ENCODE measurements around the gene CYTL1. TPM values are rescaled to one million over a fixed set of nuclear protein-coding genes. Genes with fewer than 3 reads are reported as not detected.
A peak's percentile ranks its signal among the peaks of the same experiment; 100 is the strongest.

The CYTL1 gene
- total and polyA plus RNA-seq, 2 of the 4 experiments (the other 2 are of a cell fraction) = 1.3 to 7.4 TPM

DNA sequence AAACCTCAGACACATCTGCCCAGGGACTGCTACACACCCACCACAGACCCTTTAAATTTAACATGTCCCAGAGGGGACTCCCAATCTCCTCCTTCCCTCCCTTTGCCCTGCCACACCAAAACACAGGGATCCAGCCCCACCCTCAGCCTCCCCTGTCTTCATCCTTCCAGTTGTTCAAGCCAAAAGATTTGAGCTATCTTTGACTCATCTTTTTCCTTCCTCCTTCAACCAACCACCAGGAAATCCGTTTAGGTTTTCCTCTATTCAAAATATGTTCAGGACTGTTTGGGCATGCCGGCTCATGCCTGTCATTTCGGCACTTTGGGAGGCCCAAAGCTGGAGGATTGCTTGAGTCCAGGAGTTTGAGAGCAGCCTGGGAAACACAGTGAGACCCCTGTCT lies 25.1 kb upstream of the CYTL1 start (continued):
- TF ChIP-seq FOS (IDR thresholded peaks at IDR 0.05; ENCODE audit: low read depth, low read length) (no peak), MXI1 (IDR thresholded peaks at IDR 0.05; ENCODE audit: borderline replicate concordance, low read depth, low read length) (no peak)

DNA sequence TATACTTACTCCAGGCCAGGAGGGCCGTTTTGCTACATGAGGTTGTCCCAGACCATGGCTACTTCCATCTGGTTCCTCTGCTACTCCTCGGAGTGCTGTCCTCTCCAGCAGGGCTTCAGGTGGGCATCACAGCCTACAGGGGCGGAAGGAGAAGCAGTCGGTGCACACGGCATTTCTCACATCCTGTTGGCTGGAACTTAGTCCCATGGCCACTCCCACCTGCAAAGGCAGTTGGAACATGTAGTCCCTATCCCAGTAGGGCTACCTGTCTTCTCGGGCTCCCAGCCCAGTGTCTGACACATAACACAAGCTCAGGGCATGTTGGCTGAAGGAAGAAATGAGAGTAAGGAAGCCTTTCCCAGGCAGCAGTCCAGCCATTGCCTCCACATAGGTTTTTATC lies 24.3 kb upstream of the CYTL1 start:
- dilution Hi-C loops (cut with HindIII; ENCODE audit: low sequenced_read_pairs, unreplicated experiment) = no loop called here
- Histone ChIP-seq H3K27me3 (ENCODE audit: control insufficient read depth, insufficient read depth, low read length) (no peaks in the 10 kb centered on the region; the same call in none of the 2 replicates), H3K9ac (ENCODE audit: low read depth, low read length) (no peak overlapping the region), H3K4ac (ENCODE audit: low read depth, low read length) (no peak overlapping the region), H2AK5ac (ENCODE audit: low read depth, low read length) (peak overlapping the region; percentile 5; the same call in 1 of the 2 replicates), H3K18ac (ENCODE audit: low read depth, low read length) (no peak overlapping the region), H3K9me3 (ENCODE audit: control insufficient read depth, insufficient read depth, low read length) (no peaks in the 10 kb centered on the region), H2AK9ac (replicated peaks; ENCODE audit: low read depth, low read length, poor library complexity) (peak overlapping the region; percentile 6), H3K4me1 (ENCODE audit: control insufficient read depth, insufficient read depth, low read length) (peaks cover 12% of the 10 kb centered on the region; the same call in 1 of the 2 replicates), H3K36me3 (ENCODE audit: control insufficient read depth, insufficient read depth, low read length) (no peaks in the 10 kb centered on the region), H2BK20ac (ENCODE audit: low read depth, low read length) (no peak overlapping the region), H2BK5ac (ENCODE audit: low read depth, low read length, poor library complexity, severe bottlenecking) (no peak overlapping the region), H3K4me2 (ENCODE audit: low read depth, low read length) (no peak overlapping the region), H3K23ac (ENCODE audit: low read depth, low read length) (no peak overlapping the region), H3K14ac (replicated peaks; ENCODE audit: low read depth, low read length) (no peak overlapping the region; the same call in 1 of the 2 replicates), H2BK15ac (ENCODE audit: low read depth, low read length) (0 out of 3 replicates have a peak overlapping the region, but pooled peaks have one; percentile 55), H4K8ac (ENCODE audit: low read depth in 2 of 2, low read length in 2 of 2) (no peak overlapping the region), H4K20me1 (ENCODE audit: insufficient read depth, low read length) (no peaks in the 10 kb centered on the region), H2AFZ (replicated peaks; ENCODE audit: low read length, poor library complexity) (peak overlapping the region; percentile 21), H4K5ac (ENCODE audit: low read depth, low read length) (no peak overlapping the region), H3K9me1 (ENCODE audit: insufficient read depth, low read length) (peaks cover 12% of the 10 kb centered on the region), H3K56ac (ENCODE audit: extremely low read depth, insufficient read depth, low read length) (no peak overlapping the region), H4K91ac (ENCODE audit: insufficient read depth, low read depth, low read length) (no peak overlapping the region), H3K79me1 (ENCODE audit: low read depth in 1 of 2, low read length in 2 of 2) (peaks cover 0 to 3% of the 10 kb centered on the region in 2 experiments; a peak in 1 of 4 replicates), H3K27ac (ENCODE audit: insufficient read depth, low read length) (no peak overlapping the region), H3K4me3 (ENCODE audit: insufficient read depth, low read depth, low read length) (no peak overlapping the region), H2BK120ac (ENCODE audit: low read depth, low read length) (no peak overlapping the region)
- ChIA-PET POLR2A (ENCODE audit: unreplicated experiment) (no interaction called here), CTCF (interaction anchor here (0.6 kb wide), 1 partner anchor 607 kb away, joined by 3 read pairs; no protein-coding TSS in a partner anchor)
- no peak for TF ChIP-seq RAD21 (IDR thresholded peaks at IDR 0.05; ENCODE audit: low read length)
- TF ChIP-seq MAZ (IDR thresholded peaks at IDR 0.05; ENCODE audit: borderline replicate concordance, low read depth, low read length) = no peak
- TF ChIP-seq FOS (IDR thresholded peaks at IDR 0.05; ENCODE audit: low read depth, low read length) = no peak
- no peak for TF ChIP-seq CHD1 (IDR thresholded peaks at IDR 0.05; ENCODE audit: low read depth, low read length)
- no peak for TF ChIP-seq CEBPB (IDR thresholded peaks at IDR 0.05; ENCODE audit: low read depth, low read length)
- no peak for TF ChIP-seq RFX5 (IDR thresholded peaks at IDR 0.05; ENCODE audit: low read depth, low read length)
- TF ChIP-seq, protein P1, sequence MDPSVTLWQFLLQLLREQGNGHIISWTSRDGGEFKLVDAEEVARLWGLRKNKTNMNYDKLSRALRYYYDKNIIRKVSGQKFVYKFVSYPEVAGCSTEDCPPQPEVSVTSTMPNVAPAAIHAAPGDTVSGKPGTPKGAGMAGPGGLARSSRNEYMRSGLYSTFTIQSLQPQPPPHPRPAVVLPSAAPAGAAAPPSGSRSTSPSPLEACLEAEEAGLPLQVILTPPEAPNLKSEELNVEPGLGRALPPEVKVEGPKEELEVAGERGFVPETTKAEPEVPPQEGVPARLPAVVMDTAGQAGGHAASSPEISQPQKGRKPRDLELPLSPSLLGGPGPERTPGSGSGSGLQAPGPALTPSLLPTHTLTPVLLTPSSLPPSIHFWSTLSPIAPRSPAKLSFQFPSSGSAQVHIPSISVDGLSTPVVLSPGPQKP (IDR thresholded peaks at IDR 0.05; ENCODE audit: borderline replicate concordance, low read depth, low read length) = no peak
- DNase-seq (no peak), ATAC-seq (ENCODE audit: low read depth) (no peak)
- no TSS peak for BruUV-seq (replicated peaks)
- intact Hi-C loops (cut with micrococcal nuclease) = no loop called here
- in situ Hi-C loops (cut with MboI; ENCODE audit: low sequenced_read_pairs) = loop anchor here (10.0 kb wide), 1 partner anchor 751 kb away; no protein-coding TSS in a partner anchor
- 47% methylated on average over 2 of the region's 6 CpGs; no CpG with 5 or more reads in 1 of the 2 experiments for WGBS, 2 experiments (ENCODE audit: extremely low coverage in 2 of 2, insufficient read length in 1 of 2)
